ENCODE measurements around the gene APOBEC3H. TPM values are rescaled to one million over a fixed set of nuclear protein-coding genes. Genes with fewer than 3 reads are reported as not detected.

Gene APOBEC3H
- total and polyA plus RNA-seq, 2 experiments from 2014 or later: not detected

- Histone ChIP-seq H3K79me2 (replicated peaks; ENCODE audit: insufficient read depth) (no peaks in the 10 kb centered on the region), H3K4me2 (peak overlapping the region; percentile 51; the same call in 1 of the 2 replicates), H3K36me3 (ENCODE audit: insufficient read depth) (no peaks in the 10 kb centered on the region), H3K4me3 (no peak overlapping the region), H3K27ac (ENCODE audit: low read depth) (no peak overlapping the region), H2AFZ (0 out of 2 replicates have a peak overlapping the region, but pooled peaks have one; percentile 59), H3F3A (replicated peaks; ENCODE audit: low read depth) (no peaks in the 10 kb centered on the region), H3K9me2 (ENCODE audit: insufficient read depth) (no peaks in the 10 kb centered on the region), H4K20me1 (replicated peaks; ENCODE audit: insufficient read depth) (no peaks in the 10 kb centered on the region), H3K27me3 (ENCODE audit: insufficient read depth) (no peaks in the 10 kb centered on the region), H3K4me1 (ENCODE audit: insufficient read depth) (peaks cover 5% of the 10 kb centered on the region; the same call in 1 of the 2 replicates)
- Mint-ChIP-seq H3K9me3 (no peaks in the 10 kb centered on the region), H3K27me3 (ENCODE audit: insufficient read depth, low read depth, poor library complexity) (peaks cover 15% of the 10 kb centered on the region), H3K4me1 (peaks cover 18% of the 10 kb centered on the region), H3K4me3 (no peak overlapping the region; the same call in 2 of the 3 replicates), H3K27ac (peak overlapping the region; percentile 17; the same call in 1 of the 2 replicates), H3K36me3 (ENCODE audit: low read depth) (no peaks in the 10 kb centered on the region)
- peak; percentile 55; the same call in 1 of the 2 replicates for TF ChIP-seq POLR2AphosphoS5 (IDR thresholded peaks at IDR 0.05; ENCODE audit: low read depth)
- TF ChIP-seq, protein P1, sequence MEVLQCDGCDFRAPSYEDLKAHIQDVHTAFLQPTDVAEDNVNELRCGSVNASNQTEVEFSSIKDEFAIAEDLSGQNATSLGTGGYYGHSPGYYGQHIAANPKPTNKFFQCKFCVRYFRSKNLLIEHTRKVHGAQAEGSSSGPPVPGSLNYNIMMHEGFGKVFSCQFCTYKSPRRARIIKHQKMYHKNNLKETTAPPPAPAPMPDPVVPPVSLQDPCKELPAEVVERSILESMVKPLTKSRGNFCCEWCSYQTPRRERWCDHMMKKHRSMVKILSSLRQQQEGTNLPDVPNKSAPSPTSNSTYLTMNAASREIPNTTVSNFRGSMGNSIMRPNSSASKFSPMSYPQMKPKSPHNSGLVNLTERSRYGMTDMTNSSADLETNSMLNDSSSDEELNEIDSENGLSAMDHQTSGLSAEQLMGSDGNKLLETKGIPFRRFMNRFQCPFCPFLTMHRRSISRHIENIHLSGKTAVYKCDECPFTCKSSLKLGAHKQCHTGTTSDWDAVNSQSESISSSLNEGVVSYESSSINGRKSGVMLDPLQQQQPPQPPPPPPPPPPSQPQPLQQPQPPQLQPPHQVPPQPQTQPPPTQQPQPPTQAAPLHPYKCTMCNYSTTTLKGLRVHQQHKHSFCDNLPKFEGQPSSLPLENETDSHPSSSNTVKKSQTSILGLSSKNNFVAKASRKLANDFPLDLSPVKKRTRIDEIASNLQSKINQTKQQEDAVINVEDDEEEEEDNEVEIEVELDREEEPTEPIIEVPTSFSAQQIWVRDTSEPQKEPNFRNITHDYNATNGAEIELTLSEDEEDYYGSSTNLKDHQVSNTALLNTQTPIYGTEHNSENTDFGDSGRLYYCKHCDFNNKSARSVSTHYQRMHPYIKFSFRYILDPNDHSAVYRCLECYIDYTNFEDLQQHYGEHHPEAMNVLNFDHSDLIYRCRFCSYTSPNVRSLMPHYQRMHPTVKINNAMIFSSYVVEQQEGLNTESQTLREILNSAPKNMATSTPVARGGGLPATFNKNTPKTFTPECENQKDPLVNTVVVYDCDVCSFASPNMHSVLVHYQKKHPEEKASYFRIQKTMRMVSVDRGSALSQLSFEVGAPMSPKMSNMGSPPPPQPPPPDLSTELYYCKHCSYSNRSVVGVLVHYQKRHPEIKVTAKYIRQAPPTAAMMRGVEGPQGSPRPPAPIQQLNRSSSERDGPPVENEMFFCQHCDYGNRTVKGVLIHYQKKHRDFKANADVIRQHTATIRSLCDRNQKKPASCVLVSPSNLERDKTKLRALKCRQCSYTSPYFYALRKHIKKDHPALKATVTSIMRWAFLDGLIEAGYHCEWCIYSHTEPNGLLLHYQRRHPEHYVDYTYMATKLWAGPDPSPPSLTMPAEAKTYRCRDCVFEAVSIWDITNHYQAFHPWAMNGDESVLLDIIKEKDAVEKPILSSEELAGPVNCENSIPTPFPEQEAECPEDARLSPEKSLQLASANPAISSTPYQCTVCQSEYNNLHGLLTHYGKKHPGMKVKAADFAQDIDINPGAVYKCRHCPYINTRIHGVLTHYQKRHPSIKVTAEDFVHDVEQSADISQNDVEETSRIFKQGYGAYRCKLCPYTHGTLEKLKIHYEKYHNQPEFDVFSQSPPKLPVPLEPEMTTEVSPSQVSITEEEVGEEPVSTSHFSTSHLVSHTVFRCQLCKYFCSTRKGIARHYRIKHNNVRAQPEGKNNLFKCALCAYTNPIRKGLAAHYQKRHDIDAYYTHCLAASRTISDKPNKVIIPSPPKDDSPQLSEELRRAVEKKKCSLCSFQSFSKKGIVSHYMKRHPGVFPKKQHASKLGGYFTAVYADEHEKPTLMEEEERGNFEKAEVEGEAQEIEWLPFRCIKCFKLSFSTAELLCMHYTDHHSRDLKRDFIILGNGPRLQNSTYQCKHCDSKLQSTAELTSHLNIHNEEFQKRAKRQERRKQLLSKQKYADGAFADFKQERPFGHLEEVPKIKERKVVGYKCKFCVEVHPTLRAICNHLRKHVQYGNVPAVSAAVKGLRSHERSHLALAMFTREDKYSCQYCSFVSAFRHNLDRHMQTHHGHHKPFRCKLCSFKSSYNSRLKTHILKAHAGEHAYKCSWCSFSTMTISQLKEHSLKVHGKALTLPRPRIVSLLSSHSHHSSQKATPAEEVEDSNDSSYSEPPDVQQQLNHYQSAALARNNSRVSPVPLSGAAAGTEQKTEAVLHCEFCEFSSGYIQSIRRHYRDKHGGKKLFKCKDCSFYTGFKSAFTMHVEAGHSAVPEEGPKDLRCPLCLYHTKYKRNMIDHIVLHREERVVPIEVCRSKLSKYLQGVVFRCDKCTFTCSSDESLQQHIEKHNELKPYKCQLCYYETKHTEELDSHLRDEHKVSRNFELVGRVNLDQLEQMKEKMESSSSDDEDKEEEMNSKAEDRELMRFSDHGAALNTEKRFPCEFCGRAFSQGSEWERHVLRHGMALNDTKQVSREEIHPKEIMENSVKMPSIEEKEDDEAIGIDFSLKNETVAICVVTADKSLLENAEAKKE (CRISPR knock-in tag; IDR thresholded peaks at IDR 0.05): no peak
- DNase-seq (ENCODE audit: low spot score): peak; percentile 81
- peak; percentile 92 for ATAC-seq
Observed at GRCh38 chr22:39087881-39088684, 9.0 kb upstream of the APOBEC3H start.

GRCh38 chr22:39088685-39089032 lies 8.4 kb upstream of the APOBEC3H start:
- Mint-ChIP-seq H3K36me3 (ENCODE audit: low read depth) (no peaks in the 10 kb centered on the region), H3K4me3 (no peak overlapping the region; the same call in 2 of the 3 replicates), H3K27me3 (ENCODE audit: insufficient read depth, low read depth, poor library complexity) (peaks cover 15% of the 10 kb centered on the region), H3K4me1 (peaks cover 18% of the 10 kb centered on the region), H3K9me3 (no peaks in the 10 kb centered on the region), H3K27ac (peak overlapping the region; percentile 17; the same call in 1 of the 2 replicates)
- no peaks in the 10 kb centered on the region for H3K9me2 ChIP-seq (ENCODE audit: insufficient read depth)
- H3K4me2 ChIP-seq: no peak overlapping the region
- peaks cover 5% of the 10 kb centered on the region; the same call in 1 of the 2 replicates for H3K4me1 ChIP-seq (ENCODE audit: insufficient read depth)
- no peaks in the 10 kb centered on the region for H3K79me2 ChIP-seq (replicated peaks; ENCODE audit: insufficient read depth)
- no peak overlapping the region for H3K4me3 ChIP-seq
- H2AFZ ChIP-seq: no peak overlapping the region
- no peaks in the 10 kb centered on the region for H3K27me3 ChIP-seq (ENCODE audit: insufficient read depth)
- H3K36me3 ChIP-seq (ENCODE audit: insufficient read depth): no peaks in the 10 kb centered on the region
- H4K20me1 ChIP-seq (replicated peaks; ENCODE audit: insufficient read depth): no peaks in the 10 kb centered on the region
- ATAC-seq (no peak; the same call in 2 of the 3 replicates), DNase-seq (ENCODE audit: low spot score) (no peak)
- H3K27ac ChIP-seq (ENCODE audit: low read depth): no peak overlapping the region
- H3F3A ChIP-seq (replicated peaks; ENCODE audit: low read depth): no peaks in the 10 kb centered on the region
- TF ChIP-seq CREB1 (CRISPR knock-in tag; IDR thresholded peaks at IDR 0.05; ENCODE audit: low read depth) (no peak), JUNB (IDR thresholded peaks at IDR 0.05; ENCODE audit: unreplicated experiment) (no peak), EZH2phosphoT487 (IDR thresholded peaks at IDR 0.05; ENCODE audit: unreplicated experiment) (no peak), NANOG (IDR thresholded peaks at IDR 0.05; ENCODE audit: borderline replicate concordance) (no peak), ZNF331 (CRISPR knock-in tag; IDR thresholded peaks at IDR 0.05; ENCODE audit: low read depth) (no peak)
- TF ChIP-seq, protein P2, sequence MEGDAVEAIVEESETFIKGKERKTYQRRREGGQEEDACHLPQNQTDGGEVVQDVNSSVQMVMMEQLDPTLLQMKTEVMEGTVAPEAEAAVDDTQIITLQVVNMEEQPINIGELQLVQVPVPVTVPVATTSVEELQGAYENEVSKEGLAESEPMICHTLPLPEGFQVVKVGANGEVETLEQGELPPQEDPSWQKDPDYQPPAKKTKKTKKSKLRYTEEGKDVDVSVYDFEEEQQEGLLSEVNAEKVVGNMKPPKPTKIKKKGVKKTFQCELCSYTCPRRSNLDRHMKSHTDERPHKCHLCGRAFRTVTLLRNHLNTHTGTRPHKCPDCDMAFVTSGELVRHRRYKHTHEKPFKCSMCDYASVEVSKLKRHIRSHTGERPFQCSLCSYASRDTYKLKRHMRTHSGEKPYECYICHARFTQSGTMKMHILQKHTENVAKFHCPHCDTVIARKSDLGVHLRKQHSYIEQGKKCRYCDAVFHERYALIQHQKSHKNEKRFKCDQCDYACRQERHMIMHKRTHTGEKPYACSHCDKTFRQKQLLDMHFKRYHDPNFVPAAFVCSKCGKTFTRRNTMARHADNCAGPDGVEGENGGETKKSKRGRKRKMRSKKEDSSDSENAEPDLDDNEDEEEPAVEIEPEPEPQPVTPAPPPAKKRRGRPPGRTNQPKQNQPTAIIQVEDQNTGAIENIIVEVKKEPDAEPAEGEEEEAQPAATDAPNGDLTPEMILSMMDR (conservative IDR thresholded peaks at IDR 0.05; ENCODE audit: low read depth in 2 of 2): no peak
- TF ChIP-seq, protein P3, sequence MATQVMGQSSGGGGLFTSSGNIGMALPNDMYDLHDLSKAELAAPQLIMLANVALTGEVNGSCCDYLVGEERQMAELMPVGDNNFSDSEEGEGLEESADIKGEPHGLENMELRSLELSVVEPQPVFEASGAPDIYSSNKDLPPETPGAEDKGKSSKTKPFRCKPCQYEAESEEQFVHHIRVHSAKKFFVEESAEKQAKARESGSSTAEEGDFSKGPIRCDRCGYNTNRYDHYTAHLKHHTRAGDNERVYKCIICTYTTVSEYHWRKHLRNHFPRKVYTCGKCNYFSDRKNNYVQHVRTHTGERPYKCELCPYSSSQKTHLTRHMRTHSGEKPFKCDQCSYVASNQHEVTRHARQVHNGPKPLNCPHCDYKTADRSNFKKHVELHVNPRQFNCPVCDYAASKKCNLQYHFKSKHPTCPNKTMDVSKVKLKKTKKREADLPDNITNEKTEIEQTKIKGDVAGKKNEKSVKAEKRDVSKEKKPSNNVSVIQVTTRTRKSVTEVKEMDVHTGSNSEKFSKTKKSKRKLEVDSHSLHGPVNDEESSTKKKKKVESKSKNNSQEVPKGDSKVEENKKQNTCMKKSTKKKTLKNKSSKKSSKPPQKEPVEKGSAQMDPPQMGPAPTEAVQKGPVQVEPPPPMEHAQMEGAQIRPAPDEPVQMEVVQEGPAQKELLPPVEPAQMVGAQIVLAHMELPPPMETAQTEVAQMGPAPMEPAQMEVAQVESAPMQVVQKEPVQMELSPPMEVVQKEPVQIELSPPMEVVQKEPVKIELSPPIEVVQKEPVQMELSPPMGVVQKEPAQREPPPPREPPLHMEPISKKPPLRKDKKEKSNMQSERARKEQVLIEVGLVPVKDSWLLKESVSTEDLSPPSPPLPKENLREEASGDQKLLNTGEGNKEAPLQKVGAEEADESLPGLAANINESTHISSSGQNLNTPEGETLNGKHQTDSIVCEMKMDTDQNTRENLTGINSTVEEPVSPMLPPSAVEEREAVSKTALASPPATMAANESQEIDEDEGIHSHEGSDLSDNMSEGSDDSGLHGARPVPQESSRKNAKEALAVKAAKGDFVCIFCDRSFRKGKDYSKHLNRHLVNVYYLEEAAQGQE (IDR thresholded peaks at IDR 0.05; ENCODE audit: unreplicated experiment): no peak
